Prostate gland (tissue), 2 donors: ENCODE data around the gene FAR2. TPM values are rescaled to one million over a fixed set of nuclear protein-coding genes. Genes with fewer than 3 reads are reported as not detected.

Experiments used
- DNase-seq: peaks from one replicate; pipeline ENCODE4 v3.0.0-alpha.2; 2019; ENCODE audit warnings: low spot score
- H3K27ac ChIP-seq, 2 donors: fragments of 200-600 bp; sonication (generic); 2 replicates each; pipeline ENCODE4 v1.5.1; 2017 to 2019
- H3K27me3 ChIP-seq: fragments of 200-600 bp; sonication (generic); replicated peaks from 2 replicates; pipeline ENCODE4 v1.5.1; 2019; ENCODE audit not compliant: insufficient read depth
- H3K36me3 ChIP-seq, 2 donors: fragments of 200-600 bp; sonication (generic); 1 replicate in 1 of 2; 2 replicates in 1 of 2; pipeline versions ENCODE4 v1.5.1 to v1.8.1; 2017 to 2019
- H3K4me1 ChIP-seq: fragments of 200-600 bp; sonication (generic); replicated peaks from 2 replicates; pipeline ENCODE4 v1.5.1; 2019
- H3K4me3 ChIP-seq, 2 donors: fragments of 200-600 bp; sonication (generic); 2 replicates each; pipeline ENCODE4 v1.5.1; 2017 to 2019
- H3K9me3 ChIP-seq: fragments of 200-600 bp; sonication (generic); 2 replicates; pipeline ENCODE4 v1.5.1; 2017
- POLR2A ChIP-seq: fragments of 450-650 bp; IDR thresholded peaks from one replicate; pipeline ENCODE4 v1.6.1; 2016; ENCODE audit warnings: antibody characterized with exemption, mild to moderate bottlenecking
- POLR2AphosphoS5 ChIP-seq: sonication (generic); formaldehyde crosslinking; IDR thresholded peaks from one replicate; pipeline ENCODE4 v1.6.1; 2017; ENCODE audit warnings: antibody characterized with exemption
- WGBS: methylation state at CpG from one replicate; pipeline ENCODE4 v1.1.5; 2018; 5-methylcytosine and 5-hydroxymethylcytosine counted together
- intact Hi-C: fragments of 100-400 bp; cut with DNase I; formaldehyde crosslinking; loops from one replicate; pipeline ENCODE4 v1.14.2; 2022
- total RNA-seq, 2 donors: library from RNA; depleted of rRNA; stranded (reverse); fragments of >200 nt; gene quantifications; one replicate each; pipeline ENCODE4 v1.1.0, GENCODE V29; 2016
- TF ChIP-seq, protein P1 (sequence below), 4 experiments: fragments of 200-600 bp in 2 of 4; fragments of 450-650 bp in 2 of 4; sonication (generic) in 2 of 4; IDR thresholded peaks; 1 replicate in 3 of 4; 2 replicates in 1 of 4; pipeline ENCODE4 v1.5.1; 2016 to 2019; ENCODE audit warnings: antibody characterized with exemption in 4 of 4, mild to moderate bottlenecking in 2 of 4, moderate library complexity in 2 of 4

FAR2 gene
- total RNA-seq, 2 donors from 2014 or later = 3.1 to 7.2 TPM

DNA sequence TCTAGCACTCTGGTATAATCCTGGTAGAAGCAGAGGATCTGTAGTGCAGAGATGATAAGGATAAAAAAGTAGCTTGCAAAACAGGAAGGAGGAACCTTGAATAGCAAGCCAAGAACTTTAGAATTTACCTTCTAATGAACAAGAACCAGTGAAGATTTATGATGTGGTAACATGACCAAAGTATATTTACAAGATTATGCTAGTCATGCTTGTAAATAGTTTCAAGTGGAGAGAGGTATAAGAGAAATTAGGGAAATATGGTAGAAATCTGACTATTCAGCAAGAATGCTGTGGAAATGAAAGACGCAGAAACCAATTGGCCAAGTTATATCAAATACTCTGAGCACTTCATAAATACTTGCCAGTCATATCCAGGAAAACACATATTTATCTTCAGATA, 184.1 kb downstream of the FAR2 start:
- Histone ChIP-seq H3K27me3 (no peaks in the 10 kb centered on the region), H3K4me1 (no peaks in the 10 kb centered on the region), H3K36me3 (no peaks in the 10 kb centered on the region), H3K9me3 (no peaks in the 10 kb centered on the region), H3K4me3 (no peak overlapping the region), H3K27ac (peak overlapping the region in 1 of 2 donors; percentile 46)
- no peak for DNase-seq
- intact Hi-C loops = no loop called here
- TF ChIP-seq POLR2A = no peak
- TF ChIP-seq POLR2AphosphoS5 = peak; percentile 59
- TF ChIP-seq, protein P1, sequence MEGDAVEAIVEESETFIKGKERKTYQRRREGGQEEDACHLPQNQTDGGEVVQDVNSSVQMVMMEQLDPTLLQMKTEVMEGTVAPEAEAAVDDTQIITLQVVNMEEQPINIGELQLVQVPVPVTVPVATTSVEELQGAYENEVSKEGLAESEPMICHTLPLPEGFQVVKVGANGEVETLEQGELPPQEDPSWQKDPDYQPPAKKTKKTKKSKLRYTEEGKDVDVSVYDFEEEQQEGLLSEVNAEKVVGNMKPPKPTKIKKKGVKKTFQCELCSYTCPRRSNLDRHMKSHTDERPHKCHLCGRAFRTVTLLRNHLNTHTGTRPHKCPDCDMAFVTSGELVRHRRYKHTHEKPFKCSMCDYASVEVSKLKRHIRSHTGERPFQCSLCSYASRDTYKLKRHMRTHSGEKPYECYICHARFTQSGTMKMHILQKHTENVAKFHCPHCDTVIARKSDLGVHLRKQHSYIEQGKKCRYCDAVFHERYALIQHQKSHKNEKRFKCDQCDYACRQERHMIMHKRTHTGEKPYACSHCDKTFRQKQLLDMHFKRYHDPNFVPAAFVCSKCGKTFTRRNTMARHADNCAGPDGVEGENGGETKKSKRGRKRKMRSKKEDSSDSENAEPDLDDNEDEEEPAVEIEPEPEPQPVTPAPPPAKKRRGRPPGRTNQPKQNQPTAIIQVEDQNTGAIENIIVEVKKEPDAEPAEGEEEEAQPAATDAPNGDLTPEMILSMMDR (IDR thresholded peaks at IDR 0.05) = no peak
- WGBS = 0% methylated on average over 1 of the region's 1 CpG

DNA sequence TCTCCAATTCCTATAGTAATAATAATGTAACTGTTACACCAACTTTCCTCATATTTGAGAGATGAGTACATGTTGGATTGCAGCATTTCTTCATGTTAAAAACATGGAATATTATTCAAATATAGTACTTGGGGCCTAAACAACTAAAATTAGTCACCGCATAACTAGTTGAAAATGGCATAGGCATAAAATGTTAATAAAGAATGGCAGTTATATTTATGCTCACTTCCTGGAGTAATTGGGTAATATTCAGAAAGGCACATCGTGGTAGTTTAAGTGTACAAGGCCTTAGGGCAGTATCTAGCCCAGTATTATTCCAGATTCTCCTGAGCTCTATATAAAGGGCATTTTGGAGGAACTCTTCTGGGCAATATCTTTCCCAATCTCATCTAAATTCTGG, 185.9 kb downstream of the FAR2 start:
- Histone ChIP-seq H3K9me3 (no peaks in the 10 kb centered on the region), H3K27me3 (no peaks in the 10 kb centered on the region), H3K27ac (no peak overlapping the region), H3K36me3 (no peaks in the 10 kb centered on the region), H3K4me1 (no peaks in the 10 kb centered on the region), H3K4me3 (no peak overlapping the region)
- 95% methylated on average over 2 of the region's 2 CpGs for WGBS
- TF ChIP-seq POLR2A = no peak
- TF ChIP-seq, protein P1 (IDR thresholded peaks at IDR 0.05) = no peak
- TF ChIP-seq POLR2AphosphoS5 = no peak
- intact Hi-C loops = no loop called here
- DNase-seq = no peak

DNA sequence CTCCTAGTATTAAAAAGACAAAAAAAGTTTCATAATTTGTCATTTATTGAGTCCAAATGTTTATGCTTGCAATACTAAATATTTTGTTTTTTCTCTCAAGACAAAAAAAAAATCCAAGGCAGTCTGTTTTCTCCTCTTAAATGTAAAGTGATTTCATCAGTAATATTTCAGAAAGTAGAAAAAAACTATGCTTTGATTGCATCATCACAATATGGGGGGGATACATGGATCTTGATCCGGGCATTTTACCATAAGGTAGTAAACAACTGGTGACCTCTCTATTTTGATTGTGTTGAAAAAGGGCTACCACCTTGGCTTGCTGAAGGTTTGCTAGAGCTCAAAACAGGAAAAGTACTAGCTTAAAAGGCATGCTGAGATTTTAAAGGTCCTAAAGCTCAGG, 188.2 kb downstream of the FAR2 start:
- no peaks in the 10 kb centered on the region for H3K4me1 ChIP-seq

DNA sequence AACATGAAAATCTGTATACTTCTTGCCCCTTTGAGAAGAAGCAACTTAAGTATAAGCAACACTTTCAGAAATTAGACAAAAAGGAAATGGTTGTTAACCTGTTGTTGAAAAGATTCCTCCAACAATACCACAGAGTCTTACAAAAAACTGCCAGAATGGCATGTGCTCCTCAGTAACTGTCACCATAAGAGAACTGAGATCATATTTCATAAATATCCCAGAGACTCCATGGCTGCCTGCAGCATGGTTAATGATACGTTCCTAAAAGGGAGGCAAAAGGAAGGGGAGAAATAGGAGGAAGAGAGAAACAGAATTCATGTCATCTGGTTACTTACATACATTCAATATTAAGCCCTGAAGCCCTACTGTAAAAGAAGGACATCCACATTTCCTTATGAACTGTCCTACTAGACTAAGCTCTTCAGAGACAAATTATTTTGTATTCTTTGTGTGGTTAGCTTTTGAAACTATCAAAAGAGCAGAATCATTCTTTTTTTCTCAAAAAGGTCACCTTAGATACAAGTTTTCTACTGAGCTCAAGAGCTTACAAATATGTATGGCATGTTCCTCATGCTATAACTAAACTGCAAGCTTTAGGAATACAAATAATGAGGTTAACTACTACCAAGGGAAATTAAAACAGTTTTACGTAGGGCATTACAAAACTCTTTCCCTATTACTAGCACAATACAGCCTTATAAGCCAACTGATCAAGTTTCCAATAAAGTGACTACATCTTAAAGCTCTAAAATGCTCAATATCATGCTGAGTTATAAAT, 194.1 kb downstream of the FAR2 start:
- Histone ChIP-seq H3K36me3 (peaks cover 0 to 2% of the 10 kb centered on the region in 2 donors), H3K27me3 (no peaks in the 10 kb centered on the region), H3K4me3 (no peak overlapping the region), H3K9me3 (no peaks in the 10 kb centered on the region), H3K4me1 (no peaks in the 10 kb centered on the region), H3K27ac (no peak overlapping the region)
- TF ChIP-seq, protein P1 (IDR thresholded peaks at IDR 0.05) = no peak
- TF ChIP-seq POLR2AphosphoS5 = no peak
- no peak for TF ChIP-seq POLR2A
- no peak for DNase-seq
- 91% methylated on average over 2 of the region's 2 CpGs for WGBS
- intact Hi-C loops = no loop called here

More for the DNA sequence above, 188.2 kb downstream of the FAR2 start:
- Histone ChIP-seq H3K9me3 (no peaks in the 10 kb centered on the region), H3K27me3 (no peaks in the 10 kb centered on the region), H3K36me3 (no peaks in the 10 kb centered on the region), H3K27ac (no peak overlapping the region), H3K4me3 (no peak overlapping the region)
- no peak for DNase-seq
- TF ChIP-seq POLR2A (no peak), POLR2AphosphoS5 (no peak)
- TF ChIP-seq, protein P1 (IDR thresholded peaks at IDR 0.05) = no peak
- intact Hi-C loops = no loop called here
- 83% methylated on average over 1 of the region's 1 CpG for WGBS
